Dedifferentiated amniotic fluid mesenchymal stem cell (primary cell): ENCODE data around the gene SHC3.

Source experiments
- DNase-seq: peaks from one replicate; pipeline ENCODE4 v3.0.0-alpha.2; 2016; ENCODE audit errors: extremely low spot score

Gene SHC3

GRCh38 chr9:89022001-89022759, 156.4 kb downstream of the SHC3 start:
- DNase-seq = no peak

- DNase-seq = peak; percentile 78
Observed at GRCh38 chr9:89021154-89021803, 157.3 kb downstream of the SHC3 start.

- DNase-seq = no peak
Observed at GRCh38 chr9:89020754-89021153, 157.9 kb downstream of the SHC3 start.

- no peak for DNase-seq
Observed at GRCh38 chr9:89015336-89015735, 163.3 kb downstream of the SHC3 start.

- no peak for DNase-seq
Observed at GRCh38 chr9:89014153-89014552, 164.5 kb downstream of the SHC3 start.

GRCh38 chr9:89013660-89014059, 165.0 kb downstream of the SHC3 start:
- no peak for DNase-seq

GRCh38 chr9:89012294-89013042, 166.2 kb downstream of the SHC3 start:
- DNase-seq = no peak

- DNase-seq = no peak
Observed at GRCh38 chr9:89011683-89012082, 166.9 kb downstream of the SHC3 start.

- no peak for DNase-seq
Observed at GRCh38 chr9:89010526-89011111, 168.0 kb downstream of the SHC3 start.

- no peak for DNase-seq
Observed at GRCh38 chr9:89010056-89010455, 168.6 kb downstream of the SHC3 start.

- no peak for DNase-seq
Observed at GRCh38 chr9:89009546-89009840, 169.1 kb downstream of the SHC3 start.

GRCh38 chr9:89008744-89009545, 169.7 kb downstream of the SHC3 start:
- DNase-seq = no peak

- DNase-seq = no peak
Observed at GRCh38 chr9:89008055-89008743, 170.4 kb downstream of the SHC3 start.

GRCh38 chr9:89006996-89007967, 171.3 kb downstream of the SHC3 start:
- no peak for DNase-seq

- no peak for DNase-seq
Observed at GRCh38 chr9:89006267-89006666, 172.4 kb downstream of the SHC3 start.

- no peak for DNase-seq
Observed at GRCh38 chr9:89005323-89005722, 173.3 kb downstream of the SHC3 start.

- DNase-seq = no peak
Observed at GRCh38 chr9:89002987-89003386, 175.6 kb downstream of the SHC3 start.

GRCh38 chr9:89001917-89002540, 176.6 kb downstream of the SHC3 start:
- no peak for DNase-seq
